Activated CD4-positive, alpha-beta T cell treated with anti-CD3 and anti-CD28 coated beads for 36 hours (primary cell): ENCODE results near the gene KCNE5. TPM values are rescaled to one million over a fixed set of nuclear protein-coding genes. Genes with fewer than 3 reads are reported as not detected.
"Not testable (repeated sequence)": the region's sequence is repeated elsewhere in the genome, so short reads cannot be mapped to it uniquely, and the experiment has no call there.

Experiments
- ATAC-seq: fragments of 200-7000 bp; cut with Tn5 transposase; one replicate; pipeline ENCODE4 v1.10.0; 2021; ENCODE audit warnings: mild to moderate bottlenecking, moderate library complexity
- CTCF ChIA-PET: fragments of 350-600 bp; sonication (Branson Sonifier 250); formaldehyde crosslinking; loops from one replicate; lab custom pipeline; 2021; ENCODE audit warnings: antibody characterized with exemption; lab: Charles Lee
- POLR2A ChIA-PET: fragments of 350-600 bp; sonication (Branson Sonifier 250); formaldehyde crosslinking; loops from one replicate; lab custom pipeline; 2021; ENCODE audit warnings: antibody characterized with exemption, inconsistent platforms; lab: Charles Lee
- DNase-seq: peaks from one replicate; pipeline ENCODE4 v3.0.0-alpha.2; 2020
- H3K27ac Mint-ChIP-seq: one replicate; pipeline ENCODE4 v1.8.0; 2021; ENCODE audit warnings: mixed read lengths
- H3K27me3 Mint-ChIP-seq: one replicate; pipeline ENCODE4 v1.8.0; 2021; ENCODE audit warnings: mixed read lengths
- H3K36me3 Mint-ChIP-seq: one replicate; pipeline ENCODE4 v1.8.0; 2021; ENCODE audit warnings: low read depth, mixed read lengths
- H3K4me1 Mint-ChIP-seq: one replicate; pipeline ENCODE4 v1.8.0; 2021; ENCODE audit warnings: mixed read lengths
- H3K4me3 Mint-ChIP-seq: one replicate; pipeline ENCODE4 v1.8.0; 2021; ENCODE audit warnings: mild to moderate bottlenecking, moderate library complexity, mixed read lengths
- H3K9me3 Mint-ChIP-seq: one replicate; pipeline ENCODE4 v1.8.0; 2021; ENCODE audit warnings: low read depth, mixed read lengths
- intact Hi-C, 2 experiments: fragments of 100-400 bp; cut with DNase I in 1 of 2; cut with micrococcal nuclease in 1 of 2; formaldehyde crosslinking; loops; one replicate each; pipeline versions ENCODE4 v1.14.2 to v1.15.1; 2022 to 2024; cut with DNase I, micrococcal nuclease
- total RNA-seq, 2 experiments: library from RNA; stranded (reverse); gene quantifications; one replicate each; pipeline ENCODE4 v1.2.3, GENCODE V29; 2021

KCNE5 gene
- total RNA-seq, 2 experiments from 2014 or later = 0.21 to 0.35 TPM

GRCh38 chrX:109601486-109601885, 23.5 kb downstream of the KCNE5 start:
- intact Hi-C loops = no loop called here
- peaks cover 26% of the 10 kb centered on the region for H3K27me3 Mint-ChIP-seq
- no peaks in the 10 kb centered on the region for H3K36me3 Mint-ChIP-seq
- peaks cover 4% of the 10 kb centered on the region for H3K9me3 Mint-ChIP-seq
- ChIA-PET POLR2A (no interaction called here), CTCF (no interaction called here)
- H3K4me1 Mint-ChIP-seq = no peaks in the 10 kb centered on the region
- DNase-seq (no peak), ATAC-seq (no peak)
- no peak overlapping the region for H3K4me3 Mint-ChIP-seq
- H3K27ac Mint-ChIP-seq = no peak overlapping the region

GRCh38 chrX:109600237-109600651, 24.7 kb downstream of the KCNE5 start:
- ATAC-seq (no peak), DNase-seq (no peak)
- ChIA-PET POLR2A (no interaction called here), CTCF (no interaction called here)
- H3K4me3 Mint-ChIP-seq = no peak overlapping the region
- peaks cover under 1% of the 10 kb centered on the region for H3K9me3 Mint-ChIP-seq
- no peak overlapping the region for H3K27ac Mint-ChIP-seq
- no peaks in the 10 kb centered on the region for H3K36me3 Mint-ChIP-seq
- H3K4me1 Mint-ChIP-seq = no peaks in the 10 kb centered on the region
- peaks cover 21% of the 10 kb centered on the region for H3K27me3 Mint-ChIP-seq
- intact Hi-C loops = no loop called here

GRCh38 chrX:109596015-109596414, 29.0 kb downstream of the KCNE5 start:
- ChIA-PET POLR2A (no interaction called here), CTCF (no interaction called here)
- ATAC-seq (no peak), DNase-seq (no peak)
- no peak overlapping the region for H3K4me3 Mint-ChIP-seq
- peaks cover 8% of the 10 kb centered on the region for H3K27me3 Mint-ChIP-seq
- H3K9me3 Mint-ChIP-seq = no peaks in the 10 kb centered on the region
- intact Hi-C loops = no loop called here
- no peaks in the 10 kb centered on the region for H3K4me1 Mint-ChIP-seq
- H3K36me3 Mint-ChIP-seq = no peaks in the 10 kb centered on the region
- H3K27ac Mint-ChIP-seq = no peak overlapping the region

GRCh38 chrX:109590176-109590575, 34.8 kb downstream of the KCNE5 start:
- DNase-seq (no peak), ATAC-seq (no peak)
- ChIA-PET CTCF (no interaction called here), POLR2A (no interaction called here)
- Mint-ChIP-seq H3K36me3 (no peaks in the 10 kb centered on the region), H3K4me1 (no peaks in the 10 kb centered on the region), H3K4me3 (no peak overlapping the region), H3K27ac (no peak overlapping the region), H3K9me3 (no peaks in the 10 kb centered on the region), H3K27me3 (no peaks in the 10 kb centered on the region)
- intact Hi-C loops = no loop called here

GRCh38 chrX:109585488-109585887, 39.5 kb downstream of the KCNE5 start:
- H3K4me1 Mint-ChIP-seq = no peaks in the 10 kb centered on the region
- ChIA-PET POLR2A (no interaction called here), CTCF (no interaction called here)
- intact Hi-C loops = no loop called here
- H3K36me3 Mint-ChIP-seq = no peaks in the 10 kb centered on the region
- DNase-seq (no peak), ATAC-seq (no peak)
- H3K27me3 Mint-ChIP-seq = peaks cover 3% of the 10 kb centered on the region
- H3K4me3 Mint-ChIP-seq = no peak overlapping the region
- H3K27ac Mint-ChIP-seq = no peak overlapping the region
- no peaks in the 10 kb centered on the region for H3K9me3 Mint-ChIP-seq

- ChIA-PET POLR2A (no interaction called here), CTCF (no interaction called here)
- DNase-seq (no peak), ATAC-seq (no peak)
- Mint-ChIP-seq H3K4me1 (no peaks in the 10 kb centered on the region), H3K9me3 (no peaks in the 10 kb centered on the region), H3K4me3 (no peak overlapping the region), H3K27me3 (peaks cover 3% of the 10 kb centered on the region), H3K27ac (no peak overlapping the region), H3K36me3 (no peaks in the 10 kb centered on the region)
- intact Hi-C loops = no loop called here
These were observed 46.1 kb downstream of the KCNE5 start for GRCh38 chrX:109578916-109579315.

- CTCF ChIA-PET = no interaction called here
- Mint-ChIP-seq H3K27me3 (peaks cover 3% of the 10 kb centered on the region), H3K9me3 (no peaks in the 10 kb centered on the region), H3K4me3 (no peak overlapping the region), H3K4me1 (no peaks in the 10 kb centered on the region), H3K36me3 (no peaks in the 10 kb centered on the region), H3K27ac (no peak overlapping the region)
- ATAC-seq (no peak), DNase-seq (no peak)
- intact Hi-C loops = no loop called here
- POLR2A ChIA-PET = no interaction called here
These were observed 47.9 kb downstream of the KCNE5 start for GRCh38 chrX:109577055-109577454.

GRCh38 chrX:109576083-109576482, 48.9 kb downstream of the KCNE5 start:
- H3K9me3 Mint-ChIP-seq, CTCF ChIA-PET, DNase-seq, H3K36me3 Mint-ChIP-seq, H3K27ac Mint-ChIP-seq, H3K4me1 Mint-ChIP-seq, ATAC-seq, intact Hi-C loops, POLR2A ChIA-PET, H3K4me3 Mint-ChIP-seq, H3K27me3 Mint-ChIP-seq: not testable (repeated sequence)

Other genes starting within 250 kb of the KCNE5 start
- not detected for gene GUCY2F, start 143.1 kb downstream of the KCNE5 start, total RNA-seq
- 10 to 100 TPM; 10.9 to 11.6 TPM for gene NXT2, start 88.3 kb downstream of the KCNE5 start, total RNA-seq
- 10 to 100 TPM; 44.0 to 64.5 TPM for gene ACSL4, start 108.1 kb upstream of the KCNE5 start, total RNA-seq